Naive thymus-derived CD8-positive, alpha-beta T cell (primary cell): ENCODE data around the gene NPC2. TPM values are rescaled to one million over a fixed set of nuclear protein-coding genes. Genes with fewer than 3 reads are reported as not detected.
A peak's percentile ranks its signal among the peaks of the same experiment; 100 is the strongest.
"Not testable (repeated sequence)": the region's sequence is repeated elsewhere in the genome, so short reads cannot be mapped to it uniquely, and the experiment has no call there.

Experiments
- ATAC-seq, 2 donors: fragments of 150-1000 bp; cut with Tn5 transposase in 1 of 2; sonication (Bioruptor Pico), chemical (Tn5 transposase) in 1 of 2; 1 replicate in 1 of 2; 2 replicates in 1 of 2; pipeline ENCODE4 v1.10.0; 2021; ENCODE audit warnings: mild to moderate bottlenecking in 2 of 2, moderate library complexity in 2 of 2
- POLR2A ChIA-PET: fragments of 350-600 bp; sonication (Branson Sonifier 250); formaldehyde crosslinking; loops from one replicate; lab custom pipeline; 2021; ENCODE audit warnings: antibody characterized with exemption; lab: Charles Lee
- DNase-seq, 10 donors: peaks; one replicate each; pipeline versions ENCODE4 v3.0.0 to v3.0.0-alpha.2; 2020 to 2022
- H3K27ac Mint-ChIP-seq, 10 donors: one replicate each; pipeline ENCODE4 v1.8.0; 2020 to 2022; ENCODE audit warnings: mild to moderate bottlenecking in 10 of 10, mixed read lengths in 10 of 10, moderate library complexity in 4 of 10, inconsistent platforms in 1 of 10
- H3K27me3 Mint-ChIP-seq, 5 donors: one replicate each; pipeline ENCODE4 v1.8.0; 2021 to 2022; ENCODE audit warnings: mixed read lengths in 5 of 5
- H3K36me3 Mint-ChIP-seq, 3 donors: one replicate each; pipeline ENCODE4 v1.8.0; 2020 to 2022; ENCODE audit warnings: mixed read lengths in 3 of 3, mild to moderate bottlenecking in 2 of 3, inconsistent platforms in 1 of 3
- H3K4me1 Mint-ChIP-seq, 4 donors: one replicate each; pipeline ENCODE4 v1.8.0; 2021 to 2022; ENCODE audit warnings: mixed read lengths in 4 of 4
- H3K4me3 Mint-ChIP-seq, 10 donors: one replicate each; pipeline ENCODE4 v1.8.0; 2020 to 2022; ENCODE audit warnings: mild to moderate bottlenecking in 10 of 10, mixed read lengths in 10 of 10, moderate library complexity in 6 of 10, inconsistent platforms in 1 of 10
- H3K9me3 Mint-ChIP-seq, 9 donors: one replicate each; pipeline ENCODE4 v1.8.0; 2020 to 2022; ENCODE audit warnings: mixed read lengths in 9 of 9, mild to moderate bottlenecking in 3 of 9, inconsistent platforms in 1 of 9, moderate library complexity in 1 of 9
- polyA plus RNA-seq, 3 donors: library from polyadenylated mRNA; unstranded; fragments of 300-500 nt; fragmentation: Illumina TruSeq; gene quantifications; one replicate each; pipeline ENCODE4 v1.2.3, GENCODE V29; 2021
- total RNA-seq, 8 experiments: library from RNA in 2 of 8; stranded (reverse) in 2 of 8; gene quantifications; one replicate each; pipeline ENCODE4 v1.2.3 and lab custom pipeline; 2021 to 2026

NPC2 gene
- total RNA-seq (10 to 100 TPM; 40.9 to 44.4 TPM), polyA plus RNA-seq (10 to 100 TPM; 53.8 to 65.2 (median 57.0) TPM), total RNA-seq (lab: John Stamatoyannopoulos, UW) (3.0 to 20.9 (median 10.0) reads per million in 6 experiments)

- H3K4me3 Mint-ChIP-seq: no peak within 1 kb of the TSS
These were observed at the start of gene NPC2 for GRCh38 chr14:74492776-74493342. Gene NPC2, minus strand, starts transcription at chr14:74493305. Its CDS starts 31 bp downstream, at chr14:74493274.

DNA sequence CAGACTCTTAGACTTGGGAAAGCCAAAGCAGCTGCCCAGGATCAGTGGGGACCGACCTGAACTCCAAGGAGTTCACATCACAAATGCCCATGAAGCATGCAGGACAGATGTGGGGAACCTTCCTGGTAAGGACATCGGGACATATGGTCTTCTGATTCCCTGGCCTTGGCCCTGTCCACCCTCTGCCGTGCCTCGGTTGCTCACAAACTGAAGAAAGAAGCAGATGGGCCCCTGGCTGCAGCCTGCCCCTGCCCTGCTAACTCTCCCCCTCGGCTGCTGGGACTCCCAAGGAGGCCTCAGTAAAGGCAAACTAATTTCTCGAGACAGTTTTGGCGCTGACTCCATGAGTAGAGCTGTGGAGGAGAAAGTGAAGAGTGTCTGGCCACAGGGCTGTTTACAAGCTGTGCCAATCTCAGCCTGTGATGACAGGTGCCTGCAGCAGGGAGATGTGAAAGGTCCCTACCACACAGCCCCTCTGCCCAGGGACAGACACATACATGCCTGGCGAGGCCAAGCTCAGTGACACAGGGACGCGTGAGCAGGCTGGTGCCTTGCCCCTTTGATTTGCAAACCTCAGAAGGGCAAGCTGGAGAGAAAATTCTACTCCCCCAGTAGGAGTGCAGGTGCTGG, 49.1 kb upstream of the NPC2 start:
- Mint-ChIP-seq H3K27me3 (peaks cover 0 to 6% (median 2%) of the 10 kb centered on the region in 5 donors), H3K36me3 (no peaks in the 10 kb centered on the region), H3K4me3 (no peak overlapping the region), H3K4me1 (peaks cover 0 to 5% (median 0%) of the 10 kb centered on the region in 4 donors), H3K9me3 (no peaks in the 10 kb centered on the region), H3K27ac (no peak overlapping the region)
- DNase-seq (no peak), ATAC-seq (no peak)
- POLR2A ChIA-PET: no interaction called here

More at GRCh38 chr14:74492776-74493342, at the start of gene NPC2:
- ATAC-seq: no peak
- Mint-ChIP-seq H3K36me3 (peaks cover 0 to 12% (median 0%) of the 10 kb centered on the region in 3 donors), H3K4me1 (peaks cover 10 to 50% (median 29%) of the 10 kb centered on the region in 4 donors), H3K27ac (peak within 1 kb of the TSS in 7 of 10 donors; percentile 85 to 96 (median 95)), H3K27me3 (no peaks in the 10 kb centered on the region), H3K9me3 (no peaks in the 10 kb centered on the region)
- peak in 1 of 10 donors; percentile 19 for DNase-seq
- POLR2A ChIA-PET: interaction anchor here (0.9 to 1.3 kb wide), 5 partner anchors 9 to 271 kb away, joined by 3 to 4 read pairs (median 3); no protein-coding TSS in a partner anchor

DNA sequence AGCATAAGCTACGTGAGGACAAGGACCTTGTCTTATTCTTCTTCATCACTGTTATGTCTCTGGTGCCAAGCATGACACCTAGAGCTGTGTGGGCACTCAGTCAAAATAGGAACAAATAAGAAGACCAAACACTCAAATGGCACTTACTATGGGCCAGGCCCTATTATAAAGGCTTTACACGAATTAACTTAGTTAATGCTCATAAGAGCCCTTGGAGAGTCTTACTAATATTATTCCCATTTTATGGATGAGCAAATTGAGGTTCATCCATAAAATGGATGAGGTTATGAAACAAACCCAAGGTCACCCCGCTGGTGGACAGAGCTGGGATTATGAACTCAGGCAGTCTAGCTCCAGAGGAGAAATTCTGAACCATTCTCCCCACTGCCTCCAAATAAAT, 48.1 kb upstream of the NPC2 start:
- Mint-ChIP-seq H3K36me3 (no peaks in the 10 kb centered on the region), H3K4me1 (peaks cover 0 to 5% (median 0%) of the 10 kb centered on the region in 4 donors), H3K9me3 (no peaks in the 10 kb centered on the region), H3K4me3 (no peak overlapping the region), H3K27ac (no peak overlapping the region), H3K27me3 (peaks cover 0 to 6% (median 2%) of the 10 kb centered on the region in 5 donors)
- ATAC-seq (no peak), DNase-seq (no peak)
- POLR2A ChIA-PET: no interaction called here

DNA sequence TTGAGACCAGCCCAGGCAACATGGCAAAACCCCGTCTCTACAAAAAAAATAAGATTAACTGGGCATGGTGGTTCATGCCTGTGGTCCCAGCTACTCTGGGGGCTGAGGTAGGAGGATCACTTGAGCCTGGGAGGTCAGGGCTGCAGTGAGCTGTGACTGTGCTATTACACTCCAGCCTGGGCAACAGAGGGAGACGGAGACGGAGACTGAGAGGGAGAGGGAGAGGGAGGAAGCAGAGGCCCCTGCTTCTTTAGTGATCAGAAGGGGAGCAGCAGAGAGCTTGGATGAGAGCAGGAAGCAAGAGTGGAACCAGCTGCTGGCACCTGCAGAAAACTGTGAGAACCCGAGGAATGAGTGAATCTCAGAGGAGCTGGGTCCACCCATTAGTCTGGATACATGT, 46.4 kb upstream of the NPC2 start:
- Mint-ChIP-seq H3K27ac (peak overlapping the region in 2 of 10 donors; percentile 62 to 74), H3K9me3 (no peaks in the 10 kb centered on the region), H3K4me3 (no peak overlapping the region), H3K4me1 (peaks cover 0 to 5% (median 0%) of the 10 kb centered on the region in 4 donors), H3K36me3 (no peaks in the 10 kb centered on the region), H3K27me3 (peaks cover 0 to 6% (median 2%) of the 10 kb centered on the region in 5 donors)
- no peak for DNase-seq
- ATAC-seq: no peak
- POLR2A ChIA-PET: no interaction called here

DNA sequence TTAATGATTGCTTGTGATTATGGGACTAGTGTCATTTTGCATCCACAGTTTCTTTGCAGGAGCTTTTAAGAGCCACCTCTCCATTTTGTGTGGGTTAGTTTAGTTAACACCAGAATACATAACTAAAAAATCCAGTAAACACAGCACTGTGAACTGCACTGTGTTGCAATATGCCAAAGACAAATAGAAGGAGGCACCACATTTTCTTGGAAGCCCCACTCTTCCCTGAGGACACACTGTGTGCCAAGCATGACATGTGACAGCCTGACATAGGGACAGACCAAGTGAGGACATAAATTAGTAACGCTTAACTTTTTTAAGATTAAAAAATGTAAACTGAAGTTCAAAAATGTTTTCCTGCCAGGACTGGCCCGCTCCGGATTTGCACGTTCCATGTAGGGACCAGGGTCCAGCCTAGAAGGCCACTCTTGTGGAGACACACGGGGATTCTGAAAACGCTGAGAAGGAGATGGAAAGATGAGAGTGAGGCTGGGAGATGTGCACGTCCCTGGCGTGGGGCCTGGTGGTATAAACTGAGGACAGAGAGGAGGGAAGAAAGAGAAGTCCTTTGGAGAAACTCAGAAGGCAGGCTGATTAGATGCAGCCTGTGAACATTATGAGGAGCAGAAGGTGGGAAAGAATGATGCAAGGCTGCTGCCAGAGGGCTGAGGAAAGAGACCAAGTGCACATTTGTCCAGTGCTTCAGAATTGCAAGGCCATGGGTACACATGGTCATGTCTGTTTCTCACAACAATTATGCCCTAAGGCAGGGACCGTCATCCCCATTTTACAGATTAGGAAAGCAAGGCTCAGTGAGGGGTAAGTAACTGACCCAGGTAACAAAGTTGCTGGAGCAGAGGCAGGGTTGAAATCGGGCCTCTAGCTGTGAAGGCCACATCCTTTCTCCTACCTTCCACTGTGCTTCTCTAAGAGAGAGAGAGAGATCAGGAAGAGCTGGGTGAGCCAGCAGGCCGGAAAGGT, 45.6 kb upstream of the NPC2 start:
- peak overlapping the region in 1 of 10 donors; percentile 74 for H3K27ac Mint-ChIP-seq
- peaks cover 0 to 3% (median 2%) of the 10 kb centered on the region in 5 donors for H3K27me3 Mint-ChIP-seq
- no peak for ATAC-seq
- no peak for DNase-seq
- no peaks in the 10 kb centered on the region for H3K9me3 Mint-ChIP-seq
- peaks cover under 1 to 5% (median 2%) of the 10 kb centered on the region in 4 donors for H3K4me1 Mint-ChIP-seq
- POLR2A ChIA-PET: no interaction called here
- H3K36me3 Mint-ChIP-seq: no peaks in the 10 kb centered on the region
- H3K4me3 Mint-ChIP-seq: no peak overlapping the region

DNA sequence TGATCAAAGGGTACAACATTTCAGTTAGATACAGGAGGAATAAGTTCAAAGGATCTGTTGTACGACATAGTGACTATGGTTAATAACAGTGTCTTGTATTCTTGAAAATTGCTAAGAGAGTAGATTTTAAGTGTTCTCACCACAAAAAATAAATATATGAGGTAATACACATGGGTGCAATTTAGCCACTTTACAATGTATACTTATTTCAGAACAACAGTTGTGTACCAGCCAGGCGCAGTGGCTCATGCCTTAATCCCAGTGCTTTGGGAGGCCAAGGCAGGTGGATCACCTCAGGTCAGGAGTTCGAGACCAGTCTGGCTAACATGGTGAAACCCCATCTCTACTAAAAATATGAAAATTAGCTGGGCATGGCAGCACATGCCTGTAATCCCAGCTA, 43.2 kb upstream of the NPC2 start:
- H3K9me3 Mint-ChIP-seq, POLR2A ChIA-PET, H3K27me3 Mint-ChIP-seq: not testable (repeated sequence)

DNA sequence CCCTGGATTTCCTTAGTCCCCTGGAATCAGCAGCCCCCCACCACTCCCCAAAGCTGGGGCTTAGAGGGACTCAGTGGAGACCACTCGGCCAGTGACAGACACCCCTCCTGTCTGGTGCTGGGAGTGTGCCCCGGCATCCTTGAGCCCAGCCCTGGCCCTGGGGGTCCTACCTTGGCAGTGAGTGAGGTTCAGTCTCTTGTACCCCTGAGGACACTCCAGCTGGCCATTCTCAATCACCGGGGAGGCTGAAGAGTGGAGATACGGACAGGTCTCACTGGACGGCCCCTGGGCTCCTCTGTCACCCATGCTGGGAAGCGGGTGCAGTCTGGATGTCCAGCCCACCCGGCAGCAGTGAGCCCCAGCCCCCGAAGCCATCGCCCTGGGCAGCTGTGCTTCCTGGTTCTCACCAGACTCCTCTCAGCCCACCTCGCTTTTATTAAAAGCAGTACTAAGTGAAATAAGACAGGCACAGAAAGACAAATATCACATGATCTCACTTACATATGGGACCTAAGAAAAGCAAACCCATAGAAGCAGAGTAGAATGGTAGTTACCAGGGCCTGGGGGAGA, 42.7 kb upstream of the NPC2 start:
- H3K36me3 Mint-ChIP-seq: no peaks in the 10 kb centered on the region
- H3K27ac Mint-ChIP-seq: no peak overlapping the region
- H3K4me3 Mint-ChIP-seq: no peak overlapping the region
- no peaks in the 10 kb centered on the region for H3K27me3 Mint-ChIP-seq
- H3K4me1 Mint-ChIP-seq: peaks cover 7 to 8% (median 7%) of the 10 kb centered on the region in 4 donors
- no peak for ATAC-seq
- POLR2A ChIA-PET: no interaction called here
- DNase-seq: no peak
- no peaks in the 10 kb centered on the region for H3K9me3 Mint-ChIP-seq

More for the DNA sequence above, 43.2 kb upstream of the NPC2 start:
- not testable (repeated sequence) for DNase-seq, ATAC-seq, H3K36me3 Mint-ChIP-seq, H3K4me1 Mint-ChIP-seq, H3K4me3 Mint-ChIP-seq, H3K27ac Mint-ChIP-seq

DNA sequence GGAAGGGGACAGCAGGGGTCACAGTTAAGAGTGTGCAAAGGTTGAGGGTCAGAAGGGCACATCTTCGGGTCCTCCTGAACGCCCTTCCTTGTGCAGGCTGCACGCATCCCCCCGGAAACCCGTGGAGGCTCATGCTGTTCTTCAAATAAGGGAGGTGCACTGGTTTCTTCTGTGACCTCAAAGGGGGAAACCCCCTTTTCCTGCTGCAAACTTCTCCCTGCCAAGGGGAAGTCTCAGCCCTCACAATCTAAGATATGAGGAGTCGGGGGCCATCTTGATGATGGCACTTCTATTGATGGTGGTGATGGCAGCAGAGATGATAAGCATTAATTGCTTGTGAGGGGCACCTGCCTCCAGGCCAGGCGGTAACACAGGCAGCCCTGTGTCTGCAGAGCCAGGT, 40.5 kb upstream of the NPC2 start:
- H3K36me3 Mint-ChIP-seq: no peaks in the 10 kb centered on the region
- DNase-seq (no peak), ATAC-seq (no peak)
- H3K4me1 Mint-ChIP-seq: peaks cover 3 to 7% (median 7%) of the 10 kb centered on the region in 4 donors
- no peak overlapping the region for H3K27ac Mint-ChIP-seq
- H3K27me3 Mint-ChIP-seq: no peaks in the 10 kb centered on the region
- POLR2A ChIA-PET: no interaction called here
- no peak overlapping the region for H3K4me3 Mint-ChIP-seq
- H3K9me3 Mint-ChIP-seq: no peaks in the 10 kb centered on the region

DNA sequence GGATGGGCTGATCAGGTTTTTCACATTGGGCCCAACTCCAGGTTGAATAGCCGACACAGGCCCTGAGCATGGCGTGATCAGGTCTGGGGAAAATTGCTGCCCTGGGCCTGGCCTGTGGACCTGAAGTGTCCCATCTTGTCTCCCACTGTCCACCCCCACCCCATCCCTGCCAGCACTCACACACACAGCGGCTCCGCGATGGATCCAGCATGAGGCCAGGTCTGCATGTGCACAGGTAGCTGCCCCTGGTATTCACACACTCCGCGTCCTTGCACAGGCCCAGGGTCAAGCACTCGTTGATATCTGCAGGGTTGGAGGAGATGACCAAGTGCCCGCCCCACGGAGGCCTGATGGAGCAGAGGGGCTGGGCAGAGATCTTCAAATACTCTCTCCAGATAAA, 39.1 kb upstream of the NPC2 start:
- ATAC-seq: no peak
- Mint-ChIP-seq H3K9me3 (no peaks in the 10 kb centered on the region), H3K4me1 (peaks cover 3 to 7% (median 7%) of the 10 kb centered on the region in 4 donors), H3K27me3 (no peaks in the 10 kb centered on the region), H3K36me3 (no peaks in the 10 kb centered on the region), H3K27ac (no peak overlapping the region), H3K4me3 (no peak overlapping the region)
- no peak for DNase-seq
- POLR2A ChIA-PET: no interaction called here

DNA sequence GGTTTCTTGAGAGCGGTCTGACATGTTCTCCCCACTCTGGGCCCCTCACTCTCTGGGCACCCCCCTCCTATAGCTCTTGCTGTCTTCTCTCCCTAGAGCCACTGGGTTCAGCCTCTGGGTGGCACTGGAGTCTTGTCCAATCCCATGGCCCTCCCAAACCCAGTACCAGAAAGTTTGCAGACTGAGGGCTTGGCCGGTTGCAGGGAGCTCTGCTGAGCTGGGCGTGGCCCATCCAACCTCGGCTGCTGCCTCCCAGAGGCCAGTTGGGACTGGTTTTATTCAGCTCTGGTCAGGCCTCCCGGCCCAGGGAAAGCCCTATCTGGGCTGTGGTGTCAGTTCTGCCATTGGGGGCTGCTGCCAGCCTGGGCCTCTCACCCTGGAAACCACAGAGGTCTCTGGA, 38.4 kb upstream of the NPC2 start:
- no peak for DNase-seq
- ATAC-seq: no peak
- Mint-ChIP-seq H3K27ac (no peak overlapping the region), H3K36me3 (no peaks in the 10 kb centered on the region), H3K4me3 (no peak overlapping the region), H3K27me3 (peaks cover 0 to under 1% (median 0%) of the 10 kb centered on the region in 5 donors), H3K4me1 (peaks cover 3 to 7% (median 7%) of the 10 kb centered on the region in 4 donors), H3K9me3 (no peaks in the 10 kb centered on the region)
- POLR2A ChIA-PET: no interaction called here

GRCh38 chr14:74531006-74531405, 37.9 kb upstream of the NPC2 start:
- no peaks in the 10 kb centered on the region for H3K36me3 Mint-ChIP-seq
- DNase-seq: no peak
- peaks cover 5 to 11% (median 7%) of the 10 kb centered on the region in 4 donors for H3K4me1 Mint-ChIP-seq
- peaks cover 0 to 5% (median 0%) of the 10 kb centered on the region in 5 donors for H3K27me3 Mint-ChIP-seq
- no peaks in the 10 kb centered on the region for H3K9me3 Mint-ChIP-seq
- no peak overlapping the region for H3K4me3 Mint-ChIP-seq
- POLR2A ChIA-PET: no interaction called here
- ATAC-seq: no peak
- no peak overlapping the region for H3K27ac Mint-ChIP-seq

DNA sequence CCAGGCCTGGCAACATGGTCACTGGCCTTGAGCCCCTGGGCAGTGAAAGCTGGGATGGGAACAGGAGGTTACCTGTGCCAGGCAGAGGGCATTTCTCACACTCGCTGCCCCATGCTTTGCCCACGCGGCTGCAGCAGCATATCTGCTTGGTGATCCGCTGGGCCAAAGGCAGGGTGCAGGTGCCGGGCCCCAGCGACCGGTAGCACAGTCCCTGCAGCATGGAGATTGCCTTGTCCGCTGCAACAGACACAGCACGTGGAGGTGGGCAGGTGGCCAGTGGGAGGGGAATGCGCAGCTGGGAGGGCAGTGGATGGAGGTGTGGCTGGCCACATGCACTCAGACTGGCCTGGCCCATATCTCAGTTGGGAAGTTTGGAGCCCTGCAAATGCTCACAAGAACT, 35.8 kb upstream of the NPC2 start:
- Mint-ChIP-seq H3K27ac (no peak overlapping the region), H3K9me3 (no peaks in the 10 kb centered on the region), H3K4me1 (peaks cover 5 to 19% (median 7%) of the 10 kb centered on the region in 4 donors), H3K27me3 (peaks cover 0 to 7% (median 0%) of the 10 kb centered on the region in 5 donors), H3K4me3 (no peak overlapping the region), H3K36me3 (no peaks in the 10 kb centered on the region)
- no peak for DNase-seq
- no peak for ATAC-seq
- POLR2A ChIA-PET: no interaction called here
